Measurements from ENCODE around the gene LST1. TPM values are rescaled to one million over a fixed set of nuclear protein-coding genes. Genes with fewer than 3 reads are reported as not detected.
"Not testable (repeated sequence)": the region's sequence is repeated elsewhere in the genome, so short reads cannot be mapped to it uniquely, and the experiment has no call there.

LST1 gene
- polyA plus RNA-seq, 4 donors, result 3.1 to 37.0 (median 14.5) TPM

DNA sequence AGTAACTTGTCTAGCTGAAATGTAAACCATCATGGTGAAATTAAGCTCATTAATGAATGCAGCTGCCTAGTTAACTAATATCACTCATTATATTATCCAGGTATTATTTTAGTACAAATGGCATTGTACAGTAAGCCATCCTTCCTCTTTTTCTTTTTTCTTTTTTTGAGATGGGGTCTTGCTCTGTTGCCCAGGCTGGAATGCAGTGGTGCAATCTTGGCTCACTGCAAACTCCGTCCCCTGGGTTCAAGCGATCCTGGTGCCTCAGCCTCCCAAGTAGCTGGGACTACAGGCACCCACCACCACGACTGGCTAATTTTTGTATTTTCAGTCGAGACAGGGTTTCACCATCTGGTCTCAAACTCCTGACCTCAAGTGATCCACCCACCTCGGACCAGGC is 4.6 kb downstream of the LST1 start:
- not testable (repeated sequence) for FAIRE-seq
- 82 to 92% (median 90%) methylated on average over 5 of the region's 5 CpGs for WGBS, 3 donors

DNA sequence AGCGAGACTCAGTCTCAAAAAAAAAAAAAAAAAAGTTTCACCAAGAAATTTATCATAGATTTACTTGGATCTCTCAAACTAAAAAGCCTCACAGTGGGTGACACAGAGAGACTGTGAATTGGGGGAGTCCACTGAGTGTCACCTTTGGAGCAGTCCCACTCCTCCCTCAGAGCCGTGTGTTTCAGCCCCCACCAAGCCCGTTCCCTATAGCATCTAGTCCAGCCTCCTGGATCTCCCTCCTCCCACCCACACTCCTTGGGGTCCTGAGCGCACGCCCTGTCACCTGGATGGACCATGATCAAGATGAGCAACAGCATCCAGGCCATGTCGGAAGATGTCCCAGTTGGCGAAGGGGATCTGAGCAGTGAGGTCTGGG is 6.3 kb downstream of the LST1 start:
- Histone ChIP-seq H3K9me3 (ENCODE audit: control insufficient read depth in 2 of 2, insufficient read depth in 1 of 2, low read depth in 1 of 2, low read length in 1 of 2) (no peaks in the 10 kb centered on the region), H3K4me1 (ENCODE audit: control insufficient read depth in 3 of 3, insufficient read depth in 2 of 3, low read depth in 1 of 3, low read length in 2 of 3) (no peaks in the 10 kb centered on the region), H3K27me3 (ENCODE audit: control insufficient read depth in 3 of 3, insufficient read depth in 3 of 3, low read length in 3 of 3) (no peaks in the 10 kb centered on the region), H3K36me3 (ENCODE audit: control insufficient read depth in 3 of 3, insufficient read depth in 2 of 3, low read depth in 1 of 3, low read length in 3 of 3) (no peaks in the 10 kb centered on the region), H3K27ac (ENCODE audit: low read depth in 1 of 3, low read length in 2 of 3) (no peak overlapping the region), H3K4me3 (ENCODE audit: low read depth in 1 of 3, low read length in 3 of 3) (no peak overlapping the region)
- FAIRE-seq, result no peak
- WGBS, 3 donors, result 85 to 95% (median 94%) methylated on average over 7 of the region's 7 CpGs
- DNase-seq, result no peak

More for the DNA sequence above, 4.6 kb downstream of the LST1 start:
- H3K27ac ChIP-seq (ENCODE audit: low read depth in 1 of 3, low read length in 2 of 3); DNase-seq; H3K4me3 ChIP-seq (ENCODE audit: low read depth in 1 of 3, low read length in 3 of 3); H3K27me3 ChIP-seq (ENCODE audit: control insufficient read depth in 3 of 3, insufficient read depth in 3 of 3, low read length in 3 of 3); H3K9me3 ChIP-seq (ENCODE audit: control insufficient read depth in 2 of 2, insufficient read depth in 1 of 2, low read depth in 1 of 2, low read length in 1 of 2); H3K4me1 ChIP-seq (ENCODE audit: control insufficient read depth in 3 of 3, insufficient read depth in 2 of 3, low read depth in 1 of 3, low read length in 2 of 3); H3K36me3 ChIP-seq (ENCODE audit: control insufficient read depth in 3 of 3, insufficient read depth in 2 of 3, low read depth in 1 of 3, low read length in 3 of 3): not testable (repeated sequence)

DNA sequence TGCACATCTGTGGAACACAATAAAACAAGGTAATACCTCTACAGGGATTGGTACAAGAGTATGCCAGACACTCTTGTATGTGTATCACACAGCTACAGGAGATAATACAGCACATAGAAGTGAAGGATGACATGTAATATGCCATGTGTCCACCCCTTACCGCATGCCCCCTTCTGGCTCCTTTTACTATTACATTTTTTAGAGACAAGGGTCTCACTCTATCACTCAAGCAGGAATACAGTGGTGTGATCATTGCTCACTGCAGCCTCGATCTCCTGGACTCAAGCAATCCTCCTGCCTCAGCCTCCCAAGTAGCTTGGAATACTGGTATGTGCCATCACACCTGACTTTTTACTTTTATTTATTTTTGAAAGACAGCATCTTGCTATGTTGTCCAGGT is 10.9 kb downstream of the LST1 start:
- WGBS, 3 donors, result 25 to 27% (median 26%) methylated on average over 2 of the region's 2 CpGs
- DNase-seq (no peak), FAIRE-seq (no peak)
- Histone ChIP-seq H3K4me3 (ENCODE audit: low read depth in 1 of 3, low read length in 3 of 3) (no peak overlapping the region), H3K27me3 (ENCODE audit: control insufficient read depth in 3 of 3, insufficient read depth in 3 of 3, low read length in 3 of 3) (no peaks in the 10 kb centered on the region), H3K36me3 (ENCODE audit: control insufficient read depth in 3 of 3, insufficient read depth in 2 of 3, low read depth in 1 of 3, low read length in 3 of 3) (no peaks in the 10 kb centered on the region), H3K9me3 (ENCODE audit: control insufficient read depth in 2 of 2, insufficient read depth in 1 of 2, low read depth in 1 of 2, low read length in 1 of 2) (no peaks in the 10 kb centered on the region), H3K27ac (ENCODE audit: low read depth in 1 of 3, low read length in 2 of 3) (no peak overlapping the region), H3K4me1 (ENCODE audit: control insufficient read depth in 3 of 3, insufficient read depth in 2 of 3, low read depth in 1 of 3, low read length in 2 of 3) (no peaks in the 10 kb centered on the region)

DNA sequence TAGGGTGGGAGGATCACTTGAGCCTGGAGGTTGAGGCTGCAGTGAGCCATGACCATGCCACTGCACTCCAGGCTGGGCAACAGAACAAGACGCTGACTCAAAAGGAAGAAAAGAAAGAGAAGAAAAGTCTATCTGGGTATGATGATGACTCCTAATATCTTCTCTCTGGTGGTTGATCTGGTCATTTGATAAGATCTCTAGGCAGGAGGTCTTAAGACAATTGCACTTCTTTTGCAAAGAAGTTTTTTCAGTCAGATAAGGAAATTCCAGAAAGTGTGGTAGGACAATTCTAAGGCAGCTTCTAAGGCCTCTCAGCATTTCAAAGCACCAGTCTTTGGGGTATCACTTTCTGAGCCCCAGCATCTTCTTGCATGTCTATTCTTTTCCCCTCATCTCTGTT is 21.2 kb downstream of the LST1 start:
- Histone ChIP-seq H3K27ac (ENCODE audit: low read depth in 1 of 3, low read length in 2 of 3) (no peak overlapping the region), H3K36me3 (ENCODE audit: control insufficient read depth in 3 of 3, insufficient read depth in 2 of 3, low read depth in 1 of 3, low read length in 3 of 3) (no peaks in the 10 kb centered on the region), H3K4me1 (ENCODE audit: control insufficient read depth in 3 of 3, insufficient read depth in 2 of 3, low read depth in 1 of 3, low read length in 2 of 3) (no peaks in the 10 kb centered on the region), H3K4me3 (ENCODE audit: low read depth in 1 of 3, low read length in 3 of 3) (no peak overlapping the region), H3K9me3 (ENCODE audit: control insufficient read depth in 2 of 2, insufficient read depth in 1 of 2, low read depth in 1 of 2, low read length in 1 of 2) (no peaks in the 10 kb centered on the region), H3K27me3 (ENCODE audit: control insufficient read depth in 3 of 3, insufficient read depth in 3 of 3, low read length in 3 of 3) (no peaks in the 10 kb centered on the region)
- DNase-seq, result no peak
- WGBS, 3 donors, result 75 to 84% (median 79%) methylated on average over 1 of the region's 1 CpG
- no peak for FAIRE-seq

DNA sequence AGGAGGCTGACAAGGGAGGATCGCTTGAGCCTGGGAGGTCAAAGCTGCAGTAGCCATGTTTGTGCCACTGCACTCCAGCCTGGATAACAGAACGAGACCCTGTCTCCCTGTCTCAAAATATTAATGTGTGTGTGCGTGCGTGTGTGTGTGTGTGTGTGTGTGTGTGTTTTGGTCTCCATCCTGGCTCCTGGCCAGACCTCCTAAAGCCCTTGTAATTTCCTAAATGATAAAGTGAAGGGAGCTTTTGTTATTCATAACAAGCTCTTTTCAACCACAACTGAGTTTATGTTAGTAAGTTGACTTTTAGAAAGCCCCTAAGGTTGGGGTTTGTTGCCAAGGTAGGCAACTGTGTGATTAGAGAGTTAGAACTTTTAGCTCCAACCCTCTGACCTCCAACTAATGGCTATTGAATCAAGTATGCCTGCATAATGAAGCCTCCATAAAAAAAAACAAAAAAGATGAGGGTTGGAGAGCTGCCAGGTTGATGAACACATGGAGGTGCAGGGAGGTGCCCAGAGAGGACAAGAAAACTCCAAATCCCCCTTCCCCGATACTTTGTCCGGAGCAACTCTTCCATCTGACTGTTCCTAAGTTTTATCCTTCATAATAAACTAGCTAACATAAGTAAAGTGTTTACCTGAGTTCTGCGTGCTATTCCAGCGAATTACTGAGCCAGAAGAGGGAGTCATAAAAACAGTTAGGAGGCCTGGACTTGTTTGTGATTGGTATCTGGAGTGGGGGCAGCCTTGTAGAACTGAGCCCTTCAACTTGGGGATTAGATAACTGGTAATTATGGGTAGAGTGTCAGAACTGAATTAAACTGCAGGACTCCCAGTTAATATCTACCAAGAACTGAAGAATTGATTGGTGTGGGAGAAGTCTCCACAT is 23.7 kb downstream of the LST1 start:
- WGBS, 3 donors, result 66 to 70% (median 70%) methylated on average over 8 of the region's 8 CpGs
- peaks cover 0 to 9% (median 0%) of the 10 kb centered on the region in 3 donors for H3K4me1 ChIP-seq (ENCODE audit: control insufficient read depth in 3 of 3, insufficient read depth in 2 of 3, low read depth in 1 of 3, low read length in 2 of 3)
- H3K27ac ChIP-seq (ENCODE audit: low read depth in 1 of 3, low read length in 2 of 3), result no peak overlapping the region
- no peak for FAIRE-seq
- no peaks in the 10 kb centered on the region for H3K9me3 ChIP-seq (ENCODE audit: control insufficient read depth in 2 of 2, insufficient read depth in 1 of 2, low read depth in 1 of 2, low read length in 1 of 2)
- H3K36me3 ChIP-seq (ENCODE audit: control insufficient read depth in 3 of 3, insufficient read depth in 2 of 3, low read depth in 1 of 3, low read length in 3 of 3), result no peaks in the 10 kb centered on the region
- H3K27me3 ChIP-seq (ENCODE audit: control insufficient read depth in 3 of 3, insufficient read depth in 3 of 3, low read length in 3 of 3), result no peaks in the 10 kb centered on the region
- H3K4me3 ChIP-seq (ENCODE audit: low read depth in 1 of 3, low read length in 3 of 3), result no peak overlapping the region
- no peak for DNase-seq

DNA sequence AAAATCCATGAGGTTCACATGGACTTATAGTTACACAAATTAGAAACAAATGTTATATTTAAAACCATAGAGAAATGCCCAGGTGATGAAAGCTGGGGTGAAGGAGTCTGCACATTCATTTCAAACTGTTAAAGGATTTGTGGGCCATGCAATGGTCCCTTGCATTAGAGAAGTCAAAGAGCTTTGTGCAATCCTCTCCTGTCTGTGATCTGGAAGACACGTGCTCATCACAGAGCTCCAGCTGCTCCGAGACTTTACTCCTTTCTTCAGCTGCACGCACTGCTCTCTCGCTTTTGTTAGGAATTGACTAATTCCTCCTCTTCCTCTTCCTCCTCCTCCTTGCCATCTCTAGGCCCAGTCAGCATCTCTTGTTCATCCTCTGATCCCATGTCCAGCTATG is 24.9 kb downstream of the LST1 start:
- no peak for FAIRE-seq
- 86 to 90% (median 88%) methylated on average over 4 of the region's 4 CpGs for WGBS, 3 donors
- Histone ChIP-seq H3K4me3 (ENCODE audit: low read depth in 1 of 3, low read length in 3 of 3) (no peak overlapping the region), H3K9me3 (ENCODE audit: control insufficient read depth in 2 of 2, insufficient read depth in 1 of 2, low read depth in 1 of 2, low read length in 1 of 2) (no peaks in the 10 kb centered on the region), H3K27me3 (ENCODE audit: control insufficient read depth in 3 of 3, insufficient read depth in 3 of 3, low read length in 3 of 3) (no peaks in the 10 kb centered on the region), H3K27ac (ENCODE audit: low read depth in 1 of 3, low read length in 2 of 3) (no peak overlapping the region), H3K4me1 (ENCODE audit: control insufficient read depth in 3 of 3, insufficient read depth in 2 of 3, low read depth in 1 of 3, low read length in 2 of 3) (peaks cover 0 to 20% (median 2%) of the 10 kb centered on the region in 3 donors), H3K36me3 (ENCODE audit: control insufficient read depth in 3 of 3, insufficient read depth in 2 of 3, low read depth in 1 of 3, low read length in 3 of 3) (no peaks in the 10 kb centered on the region)
- DNase-seq, result no peak

DNA sequence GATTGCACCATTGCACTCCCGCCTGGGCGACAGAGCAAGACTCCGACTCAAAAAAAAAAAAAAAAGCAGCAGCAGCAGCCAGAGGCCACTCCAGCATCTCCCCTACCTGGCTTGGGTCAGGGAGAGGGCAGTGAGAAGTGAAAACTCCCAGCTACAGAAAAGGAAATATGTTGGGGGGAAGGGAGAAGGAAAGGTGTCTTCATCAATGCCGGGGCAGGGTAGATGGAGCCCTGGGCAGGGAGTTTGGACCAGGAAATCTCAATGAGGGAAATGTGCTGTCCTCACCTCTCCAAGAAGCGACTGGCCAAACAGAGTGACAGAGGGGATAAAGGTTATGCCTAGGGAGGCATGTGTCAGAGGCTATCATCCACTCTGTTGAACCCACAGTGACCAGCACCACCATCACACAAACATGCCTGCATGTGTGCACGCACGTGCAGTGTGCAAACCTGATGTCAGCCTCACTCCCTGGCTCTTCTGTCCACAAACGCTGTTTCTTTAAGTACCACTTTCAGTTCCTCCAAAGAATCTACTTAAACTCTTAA is 28.1 kb downstream of the LST1 start:
- Histone ChIP-seq H3K27ac (ENCODE audit: low read depth in 1 of 3, low read length in 2 of 3) (peak overlapping the region in 1 of 3 donors; percentile 69), H3K27me3 (ENCODE audit: control insufficient read depth in 3 of 3, insufficient read depth in 3 of 3, low read length in 3 of 3) (no peaks in the 10 kb centered on the region), H3K4me3 (ENCODE audit: low read depth in 1 of 3, low read length in 3 of 3) (no peak overlapping the region), H3K4me1 (ENCODE audit: control insufficient read depth in 3 of 3, insufficient read depth in 2 of 3, low read depth in 1 of 3, low read length in 2 of 3) (peaks cover 0 to 20% (median 2%) of the 10 kb centered on the region in 3 donors), H3K36me3 (ENCODE audit: control insufficient read depth in 3 of 3, insufficient read depth in 2 of 3, low read depth in 1 of 3, low read length in 3 of 3) (no peaks in the 10 kb centered on the region), H3K9me3 (ENCODE audit: control insufficient read depth in 2 of 2, insufficient read depth in 1 of 2, low read depth in 1 of 2, low read length in 1 of 2) (no peaks in the 10 kb centered on the region)
- FAIRE-seq, result no peak
- peak; percentile 30 to 39 for DNase-seq
- WGBS, 3 donors, result 33 to 64% (median 58%) methylated on average over 8 of the region's 8 CpGs

DNA sequence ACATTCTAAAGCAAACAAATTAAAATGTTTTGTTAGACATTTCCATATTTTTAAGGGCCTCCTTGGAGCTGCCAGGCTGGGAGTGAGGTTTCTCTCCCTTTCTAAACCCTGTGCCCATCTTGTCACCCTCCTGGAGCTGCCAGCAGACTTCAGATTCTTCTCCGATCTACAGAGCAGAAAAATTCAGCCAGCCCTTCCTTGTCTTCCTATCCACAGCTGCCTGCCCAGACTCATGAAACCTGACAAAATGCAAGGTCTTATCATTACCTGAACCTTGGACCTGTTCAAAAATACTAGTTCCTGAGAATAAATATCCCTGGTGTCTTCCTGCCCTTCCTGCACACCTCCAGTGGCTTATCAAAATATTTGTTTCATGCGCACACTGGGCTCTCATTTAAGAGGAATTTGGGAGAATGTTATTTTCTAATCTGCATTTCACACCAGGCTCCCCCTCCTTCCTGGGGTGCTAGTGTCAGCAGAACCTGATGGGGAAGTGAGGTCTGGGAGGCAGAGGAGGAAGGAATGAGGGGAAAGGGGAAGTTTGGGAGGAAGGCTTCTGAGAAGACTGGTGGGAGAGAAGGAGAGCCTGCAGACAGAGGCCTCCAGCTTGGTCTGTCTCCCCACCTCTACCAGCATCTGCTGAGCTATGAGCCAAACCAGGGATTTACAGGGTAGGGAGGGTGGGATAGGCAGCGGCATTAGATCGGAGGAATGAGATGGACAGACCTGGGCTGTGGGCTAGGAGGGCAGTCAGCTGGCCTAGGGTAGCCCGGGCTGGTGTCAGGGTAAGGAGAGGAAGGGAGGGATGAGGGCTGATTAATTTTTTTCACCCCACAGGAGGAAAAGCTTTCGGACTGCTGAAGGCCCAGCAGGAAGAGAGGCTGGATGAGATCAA is 28.9 kb downstream of the LST1 start, which contains the start of gene AIF1:
TSS of gene AIF1 (plus strand) at position 551 of the 895 bp plus-strand sequence. CDS start at position 647, 96 bp downstream.
- FAIRE-seq (no peak), DNase-seq (peak; percentile 62 to 64)

More for the DNA sequence above, 28.9 kb downstream of the LST1 start, which contains the start of gene AIF1:
- WGBS, 3 donors, result 51 to 63% (median 51%) methylated on average over 6 of the region's 6 CpGs
- no peak within 1 kb of the TSS for H3K4me3 ChIP-seq (ENCODE audit: low read depth in 1 of 3, low read length in 3 of 3)
- H3K27ac ChIP-seq (ENCODE audit: low read depth in 1 of 3, low read length in 2 of 3), result peak within 1 kb of the TSS in 2 of 3 donors; percentile 52 to 69
- H3K9me3 ChIP-seq (ENCODE audit: control insufficient read depth in 2 of 2, insufficient read depth in 1 of 2, low read depth in 1 of 2, low read length in 1 of 2), result no peaks in the 10 kb centered on the region
- H3K36me3 ChIP-seq (ENCODE audit: control insufficient read depth in 3 of 3, insufficient read depth in 2 of 3, low read depth in 1 of 3, low read length in 3 of 3), result no peaks in the 10 kb centered on the region
- peaks cover 0 to 20% (median 2%) of the 10 kb centered on the region in 3 donors for H3K4me1 ChIP-seq (ENCODE audit: control insufficient read depth in 3 of 3, insufficient read depth in 2 of 3, low read depth in 1 of 3, low read length in 2 of 3)
- H3K27me3 ChIP-seq (ENCODE audit: control insufficient read depth in 3 of 3, insufficient read depth in 3 of 3, low read length in 3 of 3), result no peaks in the 10 kb centered on the region

Data from small intestine (tissue), 7 donors.